SIG-M5 treated with dmso at 0.1 percent for 504 hours (cell line): ENCODE results near the gene FAM83B.
"Not testable (repeated sequence)": the region's sequence is repeated elsewhere in the genome, so short reads cannot be mapped to it uniquely, and the experiment has no call there.

Source experiments
- DNase-seq: peaks from one replicate; lab custom pipeline; 2025; ENCODE audit not compliant: unreplicated experiment; lab: John Stamatoyannopoulos, UW

FAM83B gene

GRCh38 chr6:54897462-54898189 lies 51.1 kb downstream of the FAM83B start:
- no peak for DNase-seq

DNA sequence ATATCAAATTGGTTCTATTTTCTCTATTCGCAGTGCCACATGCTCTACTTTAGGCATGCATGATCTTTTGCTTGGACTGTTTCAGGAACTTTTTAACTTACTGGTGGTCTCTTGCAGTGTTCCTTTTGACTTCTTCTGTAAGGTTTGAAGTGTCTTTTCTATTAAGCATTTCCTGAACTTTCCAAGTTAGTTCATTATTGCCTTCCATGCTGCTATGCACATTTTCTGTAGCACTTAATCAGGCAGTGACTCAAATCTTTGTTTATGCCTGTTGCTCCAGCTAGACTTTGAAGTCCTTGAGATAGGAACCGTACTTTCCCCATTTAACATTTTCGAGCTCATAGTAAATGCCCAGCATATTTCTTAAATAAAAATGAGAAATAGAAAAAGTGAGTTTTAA lies 52.2 kb downstream of the FAM83B start:
- DNase-seq: no peak

- DNase-seq: no peak
Measured at GRCh38 chr6:54899442-54899841, 52.9 kb downstream of the FAM83B start.

DNA sequence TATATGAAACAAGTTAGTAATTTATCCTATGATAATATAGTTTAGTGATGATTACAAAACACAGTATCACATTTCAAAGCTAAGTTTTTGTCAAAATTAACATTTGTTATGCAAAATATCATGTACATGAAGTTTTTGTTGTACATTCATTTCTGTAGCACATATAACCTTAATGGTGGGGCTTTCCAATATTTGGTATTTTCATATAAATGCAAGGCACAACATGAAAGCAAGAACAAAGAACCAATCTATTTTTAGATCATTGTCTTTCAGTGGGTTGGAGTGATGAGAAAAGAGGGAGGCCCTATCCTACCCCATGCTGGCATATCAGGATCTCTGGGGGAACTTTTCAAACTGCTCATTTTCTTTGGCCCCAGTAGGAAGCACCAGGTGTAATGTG lies 53.4 kb downstream of the FAM83B start:
- no peak for DNase-seq

DNA sequence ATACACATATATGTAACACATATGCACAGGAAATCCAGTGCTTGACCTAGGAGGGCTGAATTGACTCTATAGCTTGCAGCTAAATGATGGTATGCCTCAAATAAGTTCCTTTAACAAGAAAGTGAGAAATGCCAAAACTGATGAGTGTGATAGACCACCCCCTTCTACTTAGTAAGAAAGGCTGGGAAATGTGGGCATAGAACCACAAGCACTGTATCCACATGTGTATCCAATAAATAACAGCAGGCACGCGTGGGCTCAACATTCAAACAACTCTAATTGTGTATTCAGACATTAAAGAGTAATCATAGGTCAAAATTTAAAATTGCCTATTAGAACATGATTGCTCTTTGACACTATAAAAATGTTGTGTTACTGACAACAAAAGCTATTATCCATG lies 54.1 kb downstream of the FAM83B start:
- DNase-seq: no peak

- no peak for DNase-seq
Measured at GRCh38 chr6:54903884-54904283, 57.3 kb downstream of the FAM83B start.

DNA sequence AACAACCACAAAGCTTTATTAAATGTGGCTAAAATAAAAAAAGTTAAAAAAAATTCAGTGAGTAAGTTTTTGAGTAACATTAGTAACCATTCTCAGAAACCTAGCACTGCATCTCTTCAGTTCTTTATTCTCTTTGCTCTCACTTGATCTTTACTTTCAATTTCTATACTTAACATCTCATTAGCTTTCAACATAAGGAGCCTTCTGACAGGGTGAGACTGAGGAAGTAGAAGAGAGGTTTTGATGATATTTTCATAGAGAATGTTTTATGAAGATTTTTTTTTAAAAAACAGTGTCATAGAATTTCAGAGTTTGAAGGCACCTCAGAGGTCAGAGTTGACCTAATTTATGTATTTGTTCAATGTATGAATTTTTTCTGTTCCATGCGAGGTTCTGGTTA lies 60.8 kb downstream of the FAM83B start:
- DNase-seq: no peak

GRCh38 chr6:54909184-54909583 lies 62.6 kb downstream of the FAM83B start:
- no peak for DNase-seq

DNA sequence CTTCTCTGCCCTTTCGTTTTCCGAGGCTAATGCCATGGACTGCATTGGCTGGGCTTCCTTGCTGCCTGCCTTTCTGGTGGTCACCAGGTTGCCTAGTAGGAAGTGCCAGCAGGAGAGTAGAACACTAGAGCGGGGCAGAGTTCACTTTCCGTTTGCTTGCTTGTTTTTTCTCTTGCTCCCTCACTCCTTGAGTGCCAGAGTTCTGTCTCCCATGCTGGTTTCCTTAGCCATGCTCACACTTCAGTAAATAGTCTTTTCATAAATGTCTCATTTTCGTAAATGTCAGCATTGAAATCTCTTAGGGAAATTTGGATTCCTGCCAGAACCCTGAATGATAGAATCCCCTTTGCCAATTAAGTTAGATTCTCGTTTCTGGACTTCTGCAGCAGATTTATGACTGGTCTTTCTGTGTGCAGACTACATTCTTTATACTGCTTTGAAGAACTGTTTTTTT lies 63.9 kb downstream of the FAM83B start:
- no peak for DNase-seq

DNA sequence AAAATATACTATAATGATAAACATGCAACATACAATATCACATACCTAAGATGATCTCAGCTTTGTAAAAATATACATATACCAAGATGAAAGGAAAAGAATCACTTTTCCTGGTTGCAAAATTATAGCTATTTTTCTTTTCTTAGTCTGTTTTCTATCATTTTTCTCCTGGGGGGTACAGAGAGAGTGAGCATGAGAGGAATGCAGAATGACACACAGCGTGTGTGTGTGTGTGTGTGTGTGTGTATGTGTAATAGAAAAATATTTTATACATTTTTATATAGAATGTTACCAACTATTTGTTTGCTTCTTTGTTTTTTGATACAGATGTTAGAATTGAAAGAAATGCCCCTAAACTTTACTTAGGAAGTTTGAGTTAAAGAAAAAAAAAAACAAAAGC lies 64.3 kb downstream of the FAM83B start:
- DNase-seq: no peak

- no peak for DNase-seq
Measured at GRCh38 chr6:54913211-54913610, 66.6 kb downstream of the FAM83B start.

- no peak for DNase-seq
Measured at GRCh38 chr6:54916858-54917257, 70.3 kb downstream of the FAM83B start.

GRCh38 chr6:54920628-54921027 lies 74.1 kb downstream of the FAM83B start:
- no peak for DNase-seq

GRCh38 chr6:54921891-54922290 lies 75.3 kb downstream of the FAM83B start:
- no peak for DNase-seq

DNA sequence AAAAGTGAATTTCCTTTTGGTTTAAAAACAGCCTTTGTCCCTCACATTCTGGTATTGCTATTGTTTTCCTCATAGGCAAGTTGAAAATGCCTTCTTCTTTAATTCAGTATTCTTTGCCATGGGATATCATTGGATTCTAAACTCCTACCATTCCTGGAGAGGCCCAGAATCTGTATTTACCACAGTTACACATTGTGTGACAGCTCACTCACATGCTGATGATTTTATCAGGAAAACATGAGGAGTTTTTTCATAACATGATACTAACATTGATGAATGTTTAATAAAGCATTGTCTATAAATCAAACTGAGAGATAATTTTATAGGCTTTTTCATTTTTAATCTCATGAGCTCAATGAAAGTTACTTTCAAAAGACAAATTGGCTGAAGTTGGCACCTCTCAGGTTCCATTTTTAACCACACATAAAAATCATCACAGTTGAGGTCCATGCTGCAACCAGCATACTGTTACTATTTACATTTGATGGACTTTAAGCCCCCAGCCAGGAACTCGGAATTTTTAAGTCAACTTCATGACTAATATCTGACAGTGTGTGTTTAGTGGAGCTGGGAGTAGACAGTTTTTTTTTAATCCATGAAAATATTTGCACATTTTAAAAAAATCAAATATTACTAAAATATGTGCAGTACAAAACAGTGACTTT lies 82.8 kb downstream of the FAM83B start:
- no peak for DNase-seq

DNA sequence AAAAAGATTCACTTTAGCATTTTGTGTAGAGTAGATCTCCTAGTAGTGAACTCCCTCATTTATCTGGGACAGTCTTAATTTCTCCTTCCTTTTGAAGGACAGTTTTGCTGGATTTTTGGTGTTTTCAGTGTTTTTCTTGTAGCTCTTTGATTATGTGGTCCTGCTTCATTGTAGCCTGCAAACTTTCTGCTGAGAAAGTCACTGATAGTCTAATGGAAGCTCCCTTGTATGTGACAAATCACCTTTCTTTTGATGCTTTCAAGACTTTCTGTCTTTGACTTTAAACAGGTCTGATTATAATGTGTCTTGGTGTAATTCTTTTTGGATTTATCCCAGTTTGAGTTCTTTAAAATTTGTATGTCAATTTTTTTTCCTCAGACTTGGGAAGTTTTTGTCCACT lies 86.1 kb downstream of the FAM83B start:
- DNase-seq: no peak

DNA sequence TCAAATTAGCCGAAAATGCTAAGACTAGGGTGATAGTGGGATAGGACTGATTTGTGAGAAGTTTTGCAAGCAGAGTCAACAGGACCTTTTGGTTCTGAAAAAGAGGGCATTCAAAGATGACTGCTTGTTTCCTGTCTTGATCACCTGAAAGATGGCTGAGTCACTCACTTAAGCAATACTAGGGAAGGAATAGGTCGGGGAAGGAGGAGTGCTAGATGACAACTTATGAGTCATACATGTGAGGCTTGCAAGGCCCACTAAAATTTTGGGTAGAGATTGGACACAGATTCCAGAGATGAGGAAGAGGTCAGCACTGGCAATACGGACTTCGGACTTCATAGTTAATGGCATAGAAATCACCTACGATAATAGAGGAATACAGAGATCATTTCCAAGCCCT lies 89.2 kb downstream of the FAM83B start:
- no peak for DNase-seq

DNA sequence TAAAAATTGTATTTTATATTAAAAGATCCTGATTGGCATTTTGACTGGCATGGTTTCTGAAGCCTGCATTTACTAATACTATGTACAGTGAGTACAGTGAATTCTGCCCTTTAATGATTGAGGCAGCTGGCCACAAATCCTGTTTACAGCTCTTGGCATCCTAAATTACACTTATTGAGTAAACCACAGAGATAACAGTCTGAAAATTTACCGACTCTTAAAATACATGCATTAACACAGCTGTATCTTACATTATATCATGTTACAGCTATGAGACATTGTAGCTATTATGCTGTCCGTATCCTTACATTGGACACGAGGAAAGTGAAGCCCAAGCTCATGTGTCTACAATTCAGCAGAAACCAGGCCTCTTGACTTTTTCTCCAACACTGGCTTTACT lies 90.8 kb downstream of the FAM83B start:
- DNase-seq: no peak

DNA sequence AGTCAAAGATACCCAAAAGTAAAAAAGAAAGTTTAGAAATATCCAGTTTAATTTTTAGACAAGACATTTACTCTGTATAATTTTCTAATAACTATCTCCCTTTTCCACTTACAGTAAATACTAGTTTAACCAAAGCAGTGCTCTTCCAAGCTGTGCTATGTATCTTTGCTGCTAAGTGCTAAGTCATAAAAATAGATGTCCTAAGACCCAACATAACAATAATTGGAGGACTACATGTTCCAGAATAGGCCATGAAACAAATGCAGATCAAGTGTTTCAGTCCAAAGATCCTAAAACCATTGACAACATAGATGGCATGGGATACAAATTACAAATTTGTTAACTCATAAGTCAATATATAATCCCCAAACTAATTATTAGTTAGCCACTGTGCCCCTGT lies 111.1 kb downstream of the FAM83B start:
- DNase-seq: no peak

- no peak for DNase-seq
Measured at GRCh38 chr6:54958446-54958845, 111.9 kb downstream of the FAM83B start.

- DNase-seq: no peak
Measured at GRCh38 chr6:54959820-54960219, 113.2 kb downstream of the FAM83B start.

GRCh38 chr6:54961372-54961771 lies 114.8 kb downstream of the FAM83B start:
- not testable (repeated sequence) for DNase-seq

- DNase-seq: no peak
Measured at GRCh38 chr6:54970337-54970736, 123.8 kb downstream of the FAM83B start.
